GM19025 (cell line): ENCODE results near the gene PLXNA1.
A peak's percentile ranks its signal among the peaks of the same experiment; 100 is the strongest.

Source experiments
- ATAC-seq: cut with Tn5 transposase; IDR thresholded peaks from one replicate; pipeline ENCODE4 v1.9.1; 2021; ENCODE audit warnings: mild to moderate bottlenecking, low read depth, moderate library complexity; ENCODE audit not compliant: unreplicated experiment

PLXNA1 gene

DNA sequence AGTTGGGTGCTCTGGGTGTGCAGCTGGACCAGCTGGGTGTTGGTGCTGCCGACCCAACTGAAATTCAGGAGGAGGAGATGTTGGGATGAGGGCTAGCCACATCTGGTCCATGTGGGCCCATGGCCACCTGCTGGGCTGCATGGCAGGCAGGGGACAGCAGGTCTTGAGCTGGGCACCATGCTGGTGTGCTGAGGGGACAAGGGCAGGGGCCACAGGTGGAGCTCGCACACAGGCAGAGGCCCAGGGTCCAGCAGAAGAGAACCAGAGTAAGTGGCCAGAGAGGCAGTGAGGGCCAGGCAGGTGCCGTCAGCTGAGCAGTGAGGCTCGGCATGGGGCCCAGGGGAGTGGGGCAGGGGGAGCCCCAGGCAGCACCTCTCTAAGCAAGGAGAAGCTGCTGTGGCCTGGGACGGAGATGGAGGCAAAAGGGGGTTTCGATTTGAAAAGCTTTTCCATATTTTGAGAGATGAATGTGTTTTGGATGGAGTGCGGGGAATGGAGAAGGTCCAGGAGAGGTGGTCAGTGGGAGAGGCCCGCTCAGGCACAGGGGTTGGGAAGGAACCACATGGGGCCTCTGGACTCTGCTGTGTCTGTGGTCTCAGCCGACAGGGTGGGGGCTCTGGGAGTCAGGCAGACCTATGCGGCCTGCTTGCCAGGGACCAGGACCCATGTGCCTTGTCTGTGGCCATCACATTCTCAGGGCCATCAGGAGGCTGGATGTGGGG, 30.5 kb upstream of the PLXNA1 start:
- no peak for ATAC-seq

DNA sequence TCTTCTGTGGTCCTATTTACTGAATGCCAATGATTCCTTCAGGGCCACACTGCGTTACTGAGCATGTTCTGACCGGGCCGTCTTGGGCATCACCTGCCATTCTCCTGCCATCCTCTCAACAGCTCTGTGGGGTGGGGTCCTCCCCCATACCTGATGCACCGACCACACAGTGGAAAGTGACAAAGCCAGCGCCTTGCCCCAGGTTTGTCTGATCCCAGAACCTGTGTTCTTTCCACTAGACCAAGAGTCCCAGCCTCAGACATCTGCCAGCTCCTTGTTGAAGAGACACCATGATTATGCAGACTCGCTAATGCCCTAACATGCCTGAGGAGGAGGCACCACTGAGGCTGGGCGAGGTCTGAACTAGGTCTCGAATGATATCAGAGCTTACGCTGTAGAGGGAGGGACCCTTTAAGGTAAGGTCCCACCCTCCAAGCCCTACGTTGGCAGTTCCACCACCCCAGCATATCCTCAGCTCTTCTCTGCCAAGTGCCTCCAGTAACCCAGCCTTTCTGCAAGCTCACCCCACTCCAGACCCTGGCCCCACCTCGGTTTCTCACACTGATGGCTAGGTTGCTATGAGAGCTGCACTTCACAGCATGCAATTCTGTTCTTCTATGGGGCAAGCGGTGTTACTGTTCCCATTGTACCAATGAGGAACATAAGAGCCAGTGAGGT, 29.8 kb upstream of the PLXNA1 start:
- no peak for ATAC-seq

DNA sequence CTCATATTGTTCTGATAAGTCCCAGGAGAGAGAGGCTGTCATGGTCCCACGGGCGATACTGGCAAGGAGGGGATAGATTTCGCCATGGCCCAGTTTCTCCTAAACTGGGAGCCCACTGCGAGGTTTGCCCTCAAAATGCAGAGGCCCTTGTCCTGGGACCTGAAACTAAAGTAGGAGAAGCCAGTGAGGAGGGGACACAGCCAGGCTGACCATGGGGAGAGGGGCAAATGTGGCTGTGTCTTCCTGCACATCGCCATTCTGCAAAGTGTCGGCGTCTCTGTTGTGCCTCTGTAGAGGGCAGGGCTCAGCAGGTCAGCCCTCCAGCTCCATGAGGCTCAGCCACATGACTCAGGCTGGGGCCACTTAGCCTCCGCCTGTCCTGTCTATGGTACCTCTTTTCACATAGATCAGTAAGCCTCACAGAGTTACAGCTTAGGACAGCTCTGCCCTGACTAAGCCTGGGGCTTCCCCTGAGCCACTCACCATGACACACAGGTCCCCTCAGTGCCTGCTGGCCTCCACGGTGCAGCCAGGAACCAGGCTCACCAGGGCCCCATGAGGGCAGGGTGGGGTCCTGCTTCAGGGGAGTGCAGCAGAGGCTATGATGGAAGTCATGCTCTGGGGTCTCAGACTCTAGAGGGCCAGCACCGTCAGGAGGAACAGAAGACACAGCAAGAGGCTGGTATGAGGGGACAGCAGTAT, 28.6 kb upstream of the PLXNA1 start:
- ATAC-seq, result peak; percentile 65

DNA sequence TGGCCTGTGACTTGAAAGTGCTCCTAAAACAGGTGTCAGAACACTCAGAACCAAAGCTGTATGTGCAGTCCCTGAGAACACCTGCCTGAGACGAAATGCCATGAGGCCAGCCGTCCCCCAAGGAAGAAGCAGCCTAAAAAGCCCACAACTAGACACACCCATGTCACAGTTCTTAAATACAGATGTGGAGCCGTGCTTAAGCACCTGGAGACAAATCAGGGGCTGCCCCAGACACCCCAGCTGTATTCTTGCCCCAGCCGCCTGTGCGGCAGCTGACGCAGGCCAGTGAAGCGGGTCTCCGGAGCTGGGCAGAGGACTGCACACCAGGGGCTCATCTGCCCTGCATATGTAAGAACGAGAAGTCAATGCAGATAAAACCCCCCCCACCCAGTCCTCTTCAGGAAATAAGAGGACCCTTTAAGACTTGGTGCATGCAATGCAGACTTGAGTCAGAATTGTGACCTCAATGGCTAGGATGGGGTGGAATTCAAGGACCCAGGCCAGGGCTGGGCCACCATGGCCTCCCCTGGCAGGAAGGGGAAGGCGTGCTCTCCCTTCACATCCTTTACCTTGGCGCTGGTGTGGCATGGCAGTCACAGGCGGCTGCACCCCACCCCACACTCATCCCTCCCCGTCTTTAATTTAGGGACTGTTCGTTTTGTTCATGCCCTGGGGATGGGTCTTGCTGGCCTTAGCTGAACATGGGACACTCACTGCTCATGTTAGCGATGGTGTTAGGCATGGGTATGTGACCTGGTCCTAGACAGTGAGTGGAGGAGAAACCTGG, 27.7 kb upstream of the PLXNA1 start:
- peak; percentile 57 for ATAC-seq

DNA sequence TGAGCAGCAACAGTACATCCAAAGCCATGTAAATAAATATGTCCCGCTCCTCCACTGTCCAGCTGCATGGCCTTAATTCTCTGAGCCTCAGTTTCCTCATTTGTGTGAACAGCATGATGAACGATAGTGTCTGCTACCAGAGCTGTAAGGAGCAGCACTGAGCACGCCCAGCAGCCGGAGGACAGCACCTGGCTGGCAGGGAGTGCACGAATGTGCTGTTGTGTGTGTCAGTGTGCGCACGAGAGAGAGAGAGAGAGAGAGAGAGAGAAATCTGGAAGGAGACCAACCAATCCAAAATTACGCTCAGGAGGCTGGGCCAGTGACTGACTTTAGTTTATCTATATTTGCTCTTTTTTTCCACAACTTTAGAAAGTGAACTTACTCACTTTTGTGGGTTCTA, 26.6 kb upstream of the PLXNA1 start:
- ATAC-seq, result no peak

DNA sequence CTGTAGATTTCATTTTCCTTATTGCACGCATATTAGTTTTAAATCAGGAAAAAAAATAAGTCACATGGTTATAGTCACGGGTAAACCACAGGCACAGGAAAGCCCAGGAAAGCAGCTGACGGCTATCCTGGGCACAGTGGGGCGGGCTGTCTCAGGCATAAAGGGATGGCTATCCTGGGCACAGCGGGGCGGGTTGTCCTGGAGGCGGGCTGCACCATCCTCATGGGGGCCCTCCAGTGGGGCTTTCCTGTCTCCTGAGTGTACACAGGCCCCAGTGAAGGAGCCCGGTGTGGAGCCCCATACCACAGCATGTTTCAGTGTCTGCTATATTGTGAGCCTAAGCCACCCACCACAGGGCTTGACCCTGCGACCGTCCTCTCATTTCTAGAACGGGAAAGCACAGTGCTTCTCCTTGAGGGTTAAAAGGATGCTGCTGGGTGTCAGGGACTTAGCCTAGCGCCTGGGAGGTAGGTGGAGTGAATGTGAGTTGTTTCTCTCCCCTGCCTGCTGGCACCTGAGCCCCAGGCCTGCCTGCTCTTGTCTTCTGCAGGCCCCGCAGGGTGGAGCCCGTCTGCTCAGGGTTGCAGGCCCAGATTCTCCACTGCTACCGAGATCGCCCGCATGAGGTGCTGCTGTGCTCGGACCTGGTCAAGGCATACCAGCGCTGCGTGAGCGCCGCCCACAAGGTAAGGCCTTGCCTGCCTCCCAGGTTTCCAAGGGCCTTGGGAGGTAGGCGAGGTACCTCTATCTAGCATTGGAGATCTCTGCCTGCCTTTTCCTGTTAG, 25.9 kb upstream of the PLXNA1 start:
- ATAC-seq, result no peak

DNA sequence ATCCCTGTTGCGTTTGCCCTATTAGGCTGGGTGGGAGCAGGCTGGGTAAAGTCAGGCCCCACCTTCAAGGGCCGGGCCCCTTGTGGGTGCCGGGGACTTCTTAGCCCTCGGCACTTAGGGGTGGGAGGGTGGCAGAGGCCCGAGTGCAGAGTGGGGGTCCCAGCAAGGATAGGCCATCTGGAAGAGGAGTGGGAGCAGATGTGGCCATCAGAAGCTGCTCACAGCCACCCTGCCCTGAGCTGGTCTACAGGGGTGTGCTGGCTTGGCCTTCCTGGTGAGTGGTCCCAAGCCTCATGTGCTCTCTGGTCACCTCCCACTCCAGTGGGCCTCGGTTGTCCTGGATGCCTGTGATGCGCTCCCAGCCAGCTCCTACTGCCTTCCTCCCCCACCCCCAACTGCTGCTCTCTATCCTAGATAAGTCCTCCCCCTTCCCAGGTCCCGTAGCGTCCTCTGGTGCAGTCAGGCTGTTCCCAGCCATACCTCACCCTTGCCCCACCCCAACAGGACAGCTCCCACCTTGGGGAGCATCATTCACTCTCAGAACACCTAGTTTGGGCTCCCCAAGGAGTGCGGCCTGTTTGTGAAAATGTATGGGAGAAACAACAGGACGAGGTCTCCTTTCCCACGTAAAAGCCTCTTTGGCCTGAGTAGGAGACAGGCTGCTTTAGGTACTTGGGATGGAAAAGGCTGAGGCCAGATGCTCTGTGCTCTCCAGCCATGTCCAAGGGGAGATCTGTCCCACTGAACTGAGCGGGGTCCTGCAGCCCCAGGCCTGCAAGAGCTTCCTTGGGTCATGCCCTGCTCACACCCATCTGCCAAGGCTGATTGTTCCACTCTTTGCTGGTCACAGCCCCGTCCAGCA, 24.9 kb upstream of the PLXNA1 start:
- ATAC-seq, result no peak

DNA sequence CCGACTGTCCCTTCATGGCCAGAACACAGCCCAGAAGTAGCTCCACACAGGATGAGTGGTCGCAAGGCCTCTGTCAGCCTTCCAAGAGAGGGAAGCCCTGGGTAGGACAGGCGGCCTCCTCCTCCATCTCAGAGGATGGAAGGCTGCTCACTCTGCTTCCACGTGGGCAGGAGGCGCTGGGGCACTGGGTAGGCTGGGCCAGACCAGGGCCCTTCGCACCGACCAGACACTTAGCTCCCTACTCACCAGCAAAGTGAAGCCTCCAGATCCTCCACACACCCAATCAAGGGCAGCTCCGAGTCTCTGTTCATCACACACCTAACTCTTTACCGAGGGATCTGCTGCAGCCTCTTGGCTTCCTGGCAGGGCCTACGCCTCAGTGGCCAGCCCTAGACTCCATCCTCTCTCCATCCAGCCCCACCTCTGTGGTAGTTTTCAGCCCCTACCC, 24.3 kb upstream of the PLXNA1 start:
- ATAC-seq, result no peak

DNA sequence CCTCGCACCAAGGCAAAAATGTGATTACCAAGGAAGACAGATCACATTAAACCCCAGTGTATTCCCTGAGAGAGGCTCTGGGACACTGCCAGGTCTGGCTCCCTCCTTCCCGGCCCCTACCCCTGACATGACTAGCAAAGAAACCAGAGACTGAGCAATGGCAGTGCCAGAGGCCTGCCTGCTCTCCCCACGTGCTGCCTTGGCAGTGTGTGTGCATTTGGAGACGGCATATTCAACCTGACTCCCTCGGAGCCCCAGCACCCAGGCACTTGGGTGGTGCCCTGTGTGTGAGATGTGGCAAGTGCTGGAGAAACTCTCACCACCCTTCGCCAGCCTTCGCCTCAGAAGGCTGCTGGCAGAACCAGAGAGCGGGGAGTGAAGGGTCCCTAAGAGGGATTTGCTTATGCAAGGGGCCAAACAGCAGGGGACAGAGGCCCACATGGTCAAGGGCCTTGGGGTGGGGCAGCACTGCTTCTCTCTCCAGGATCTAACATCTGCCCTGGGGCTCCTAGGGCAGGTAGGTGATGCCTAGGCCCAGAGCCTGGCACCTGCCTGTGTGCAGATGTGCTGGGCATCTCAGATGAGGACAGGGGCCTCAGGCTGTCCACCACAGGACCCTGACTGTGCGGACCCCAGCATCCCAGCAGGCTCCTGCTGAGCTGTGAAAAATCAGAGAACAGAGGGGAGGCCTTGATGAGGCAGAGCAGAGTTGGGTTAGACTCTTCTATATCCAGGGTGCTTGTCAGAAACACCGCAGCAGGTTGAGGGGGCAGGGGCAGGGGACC, 23.6 kb upstream of the PLXNA1 start:
- ATAC-seq, result no peak

DNA sequence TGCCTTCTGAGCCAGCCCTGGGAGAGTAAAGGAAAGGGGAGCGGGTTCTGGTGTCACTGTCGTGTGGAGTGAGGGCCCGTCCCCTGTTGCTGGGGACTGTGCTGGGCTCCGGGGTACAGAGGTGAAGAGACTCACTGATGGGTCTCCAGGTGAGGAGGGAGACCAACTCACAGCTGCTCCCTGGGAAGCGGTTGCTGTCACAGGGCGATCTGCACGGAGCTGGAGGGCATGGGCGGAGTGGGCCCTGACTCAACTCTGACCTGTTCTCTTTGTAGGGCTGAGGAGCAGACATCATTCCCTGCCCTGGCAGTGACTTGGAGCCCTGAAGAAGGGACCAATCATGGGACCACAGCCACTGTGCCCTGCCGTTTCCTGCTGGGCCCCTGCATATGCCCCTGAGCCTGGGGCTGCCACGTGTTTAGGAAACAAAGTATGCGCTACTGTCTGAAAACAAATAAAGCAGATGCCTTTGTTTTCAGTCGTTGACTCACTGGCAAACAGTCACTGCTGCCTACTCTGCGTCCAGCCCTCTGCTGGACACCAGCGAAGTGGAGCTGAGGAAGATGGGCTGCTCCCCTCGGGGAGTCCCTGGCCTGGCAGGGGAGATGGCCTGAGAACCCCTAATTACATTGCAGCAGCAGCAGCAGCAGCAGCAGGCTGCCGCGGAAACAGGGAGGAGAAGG, 22.9 kb upstream of the PLXNA1 start:
- ATAC-seq, result no peak

DNA sequence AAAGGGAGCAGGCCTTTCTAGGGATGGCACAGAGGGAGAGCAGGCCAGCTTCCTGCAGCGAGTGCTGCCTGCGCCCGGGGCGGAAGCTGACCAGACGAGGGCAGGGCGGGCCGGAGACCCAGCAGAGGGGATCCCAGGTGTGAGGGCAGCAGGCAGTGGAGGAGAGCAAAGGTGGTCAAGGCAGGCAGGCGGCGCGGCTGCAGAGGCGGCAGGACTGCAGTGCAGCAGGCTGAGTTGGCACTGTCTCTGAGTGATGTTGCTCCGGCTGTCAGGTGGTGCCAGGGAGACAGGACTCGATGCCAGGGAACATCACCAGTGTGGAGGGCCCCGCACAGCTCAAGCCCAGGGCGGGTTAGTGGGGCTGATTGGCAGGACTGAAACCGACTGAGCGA, 22.3 kb upstream of the PLXNA1 start:
- ATAC-seq, result no peak

DNA sequence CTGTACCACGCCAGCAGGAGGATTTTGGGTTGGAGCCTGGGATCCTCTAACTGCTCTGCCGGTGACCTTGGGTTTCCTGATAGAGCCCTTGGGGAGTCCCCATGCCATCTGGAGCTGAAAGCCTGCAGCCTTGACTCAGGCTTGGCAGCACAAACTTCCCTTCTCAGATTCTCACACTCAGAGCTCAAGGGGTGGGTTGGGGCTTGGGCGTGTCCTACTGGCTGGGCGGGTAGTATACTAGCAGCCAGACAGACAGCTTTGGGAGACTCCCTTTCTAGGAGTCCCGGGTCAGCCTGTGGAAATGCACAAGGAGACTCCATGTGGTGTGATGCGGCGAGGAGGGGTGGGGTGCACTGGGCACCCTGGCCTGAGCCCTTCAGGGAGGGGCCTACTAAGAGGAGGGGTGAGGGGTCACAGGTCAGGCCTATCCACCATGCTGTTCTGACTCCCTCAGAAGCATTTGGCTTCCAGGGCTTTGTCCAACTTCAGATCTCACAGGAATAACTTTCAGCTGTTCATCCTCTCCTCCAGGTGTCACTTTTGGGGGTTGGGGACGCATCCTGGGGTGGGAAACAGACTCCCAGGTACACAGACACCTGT, 21.6 kb upstream of the PLXNA1 start:
- peak; percentile 69 for ATAC-seq

DNA sequence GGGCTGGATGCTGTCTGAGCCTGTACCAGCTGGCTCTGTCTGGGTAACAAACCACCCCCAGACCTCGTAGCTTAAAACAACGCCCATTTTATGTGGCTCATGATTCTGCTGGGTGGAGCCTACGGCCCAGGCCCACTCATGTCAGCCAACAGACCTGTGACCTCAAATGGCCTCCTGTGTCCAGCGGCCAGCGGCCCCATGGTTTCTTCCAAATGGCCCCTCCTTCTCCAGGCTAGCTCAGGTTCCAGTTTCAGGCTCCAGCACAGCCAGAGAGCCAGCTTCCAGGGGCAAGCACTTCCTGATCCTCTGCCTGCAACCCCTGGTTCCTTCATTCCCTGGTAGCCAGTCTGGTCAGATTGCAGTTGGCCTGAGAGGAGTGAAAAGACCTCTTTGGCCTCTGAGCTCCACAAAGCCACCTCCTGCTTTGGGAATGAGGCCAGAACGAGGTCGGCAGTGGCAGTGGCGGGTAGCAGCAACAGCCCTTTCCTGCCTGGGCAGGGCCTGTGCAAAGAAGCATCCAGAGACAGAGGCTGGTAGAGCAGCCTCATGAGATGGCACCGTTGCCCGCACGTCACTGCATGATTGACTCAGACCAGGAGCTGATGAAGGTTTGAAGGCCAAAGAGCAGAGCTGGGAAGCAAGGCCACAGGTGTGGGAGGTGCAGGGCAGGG, 21.0 kb upstream of the PLXNA1 start:
- ATAC-seq, result no peak

DNA sequence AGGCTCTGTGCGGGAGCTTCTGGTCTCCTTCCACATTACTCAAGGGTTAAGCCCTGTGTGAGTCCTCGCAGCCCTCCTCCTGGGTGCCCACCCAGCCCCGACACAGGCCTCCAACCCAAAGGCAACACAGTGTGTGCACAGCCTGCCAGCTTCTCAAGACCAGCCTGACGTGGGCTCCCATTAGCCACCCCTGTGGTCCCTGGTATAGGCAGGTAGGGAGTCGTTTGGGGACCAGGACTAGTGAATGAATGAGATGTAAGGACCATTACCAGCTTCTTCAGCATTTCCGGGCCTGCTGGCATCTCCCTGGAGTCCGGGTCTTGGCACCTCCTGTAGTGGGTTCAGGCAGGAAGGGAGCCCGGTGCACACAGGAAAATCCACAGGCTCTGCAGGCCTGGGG, 20.2 kb upstream of the PLXNA1 start:
- ATAC-seq, result no peak

DNA sequence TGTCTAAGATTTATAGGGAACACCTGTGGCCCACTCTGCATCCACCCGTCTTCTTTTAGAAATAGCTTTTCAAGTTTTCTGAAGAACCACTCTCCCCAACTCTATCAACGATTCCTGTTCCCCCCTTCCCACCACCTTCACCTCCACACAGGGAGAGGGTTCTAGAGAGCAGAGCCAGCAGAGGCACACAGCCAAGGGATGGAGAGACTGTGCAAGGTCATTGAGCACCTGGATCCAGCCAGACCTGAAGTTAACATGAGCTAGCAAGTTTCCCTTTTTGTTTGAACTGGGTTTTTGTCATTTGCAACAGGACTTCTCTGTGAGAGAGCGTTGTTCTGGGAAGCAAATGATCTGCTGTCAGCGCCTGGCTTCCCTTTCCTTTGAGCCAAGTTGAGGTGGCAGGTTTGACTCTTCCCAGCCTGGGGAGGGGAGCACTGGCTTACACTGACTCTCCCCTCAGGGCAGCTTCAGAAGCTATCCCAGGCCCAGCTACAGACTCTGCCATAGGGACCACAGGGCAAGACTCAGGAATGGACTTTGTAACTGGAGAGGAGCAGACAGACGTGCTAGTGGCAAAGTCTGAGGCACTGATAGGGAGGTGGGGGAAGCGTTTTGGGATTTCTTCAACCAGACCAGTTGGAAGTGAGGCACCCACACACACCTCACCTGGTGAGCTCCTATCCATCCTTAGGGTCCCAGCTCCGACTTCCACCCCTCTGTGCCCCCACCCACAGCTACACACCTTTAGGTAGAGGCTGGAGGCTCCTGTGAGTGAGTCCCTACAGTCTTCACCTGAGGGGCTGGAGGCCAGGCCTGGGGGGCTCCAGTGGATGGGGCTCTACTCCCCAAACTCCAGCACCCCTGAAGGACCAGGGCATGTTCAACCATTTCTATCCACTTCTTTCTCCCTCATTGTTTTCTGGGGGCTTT, 19.4 kb upstream of the PLXNA1 start:
- no peak for ATAC-seq

DNA sequence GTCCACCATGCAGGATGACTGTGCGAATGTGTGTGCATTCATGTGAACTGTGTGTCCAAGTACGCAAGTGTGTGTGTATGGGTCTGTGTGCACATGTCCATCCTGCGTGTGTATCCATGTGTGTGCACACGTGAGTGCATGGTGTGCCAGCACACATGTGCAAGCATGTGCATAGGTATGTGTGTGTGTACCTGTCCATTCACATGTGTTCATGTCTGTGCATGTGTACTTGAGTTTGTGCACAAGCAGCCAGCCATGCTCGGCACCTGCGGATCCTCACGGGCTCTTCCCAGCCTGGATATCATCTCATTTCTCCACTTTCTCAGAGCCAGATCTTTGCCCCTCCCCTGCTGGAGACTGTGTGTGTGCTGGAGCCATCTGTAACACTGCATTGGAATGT, 18.7 kb upstream of the PLXNA1 start:
- no peak for ATAC-seq
